A673 (cell line): ENCODE data around the gene UBXN7.

ENCODE experiments used
- EZH2 ChIP-seq: fragments of 200-600 bp; sonication (generic); IDR thresholded peaks from 2 replicates; pipeline ENCODE4 v1.6.1; 2017; ENCODE audit warnings: borderline replicate concordance, low read depth, mild to moderate bottlenecking, mixed read lengths, antibody characterized with exemption, low read length; ENCODE audit not compliant: poor library complexity, severe bottlenecking
- TF ChIP-seq, protein P1 (sequence below): fragments of 300-800, 200-600 bp; sonication (generic); conservative IDR thresholded peaks from 2 replicates; pipeline ENCODE4 v1.5.1; 2017; ENCODE audit warnings: low read depth, mild to moderate bottlenecking, antibody characterized with exemption, low read length, moderate library complexity, mixed read lengths

DNA sequence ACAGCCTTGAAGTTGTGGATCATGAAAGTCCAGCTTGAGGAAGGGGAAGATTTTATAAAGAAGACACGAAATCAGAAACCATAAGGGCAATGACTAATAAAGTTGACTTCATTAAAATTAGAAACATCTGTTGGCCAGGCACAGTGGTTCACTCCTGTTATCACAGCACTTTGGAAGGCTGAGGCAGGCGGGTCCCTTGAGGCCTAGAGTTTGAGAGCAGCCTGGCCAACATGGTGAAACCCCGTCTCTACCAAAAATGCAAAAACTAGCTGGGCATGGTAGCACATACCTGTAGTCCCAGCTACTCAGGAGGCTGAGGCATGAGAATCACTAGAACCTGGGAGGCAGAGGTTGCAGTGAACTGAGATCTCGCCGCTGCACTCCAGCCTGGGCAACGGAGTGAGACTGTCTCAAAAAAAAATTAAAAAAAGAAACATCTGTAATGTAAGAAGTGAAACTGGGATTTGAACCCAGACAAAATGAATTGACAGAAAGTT is 7.9 kb upstream of the UBXN7 start:
- TF ChIP-seq, protein P1, sequence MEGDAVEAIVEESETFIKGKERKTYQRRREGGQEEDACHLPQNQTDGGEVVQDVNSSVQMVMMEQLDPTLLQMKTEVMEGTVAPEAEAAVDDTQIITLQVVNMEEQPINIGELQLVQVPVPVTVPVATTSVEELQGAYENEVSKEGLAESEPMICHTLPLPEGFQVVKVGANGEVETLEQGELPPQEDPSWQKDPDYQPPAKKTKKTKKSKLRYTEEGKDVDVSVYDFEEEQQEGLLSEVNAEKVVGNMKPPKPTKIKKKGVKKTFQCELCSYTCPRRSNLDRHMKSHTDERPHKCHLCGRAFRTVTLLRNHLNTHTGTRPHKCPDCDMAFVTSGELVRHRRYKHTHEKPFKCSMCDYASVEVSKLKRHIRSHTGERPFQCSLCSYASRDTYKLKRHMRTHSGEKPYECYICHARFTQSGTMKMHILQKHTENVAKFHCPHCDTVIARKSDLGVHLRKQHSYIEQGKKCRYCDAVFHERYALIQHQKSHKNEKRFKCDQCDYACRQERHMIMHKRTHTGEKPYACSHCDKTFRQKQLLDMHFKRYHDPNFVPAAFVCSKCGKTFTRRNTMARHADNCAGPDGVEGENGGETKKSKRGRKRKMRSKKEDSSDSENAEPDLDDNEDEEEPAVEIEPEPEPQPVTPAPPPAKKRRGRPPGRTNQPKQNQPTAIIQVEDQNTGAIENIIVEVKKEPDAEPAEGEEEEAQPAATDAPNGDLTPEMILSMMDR, result no peak
- no peak for TF ChIP-seq EZH2
